Dermis blood vessel endothelial cell (primary cell): Measurements from ENCODE around the gene CYP27A1. TPM values are rescaled to one million over a fixed set of nuclear protein-coding genes. Genes with fewer than 3 reads are reported as not detected.

Source experiments
- DNase-seq: peaks from one replicate; pipeline ENCODE4 v3.0.0; 2010
- total RNA-seq: library from RNA; depleted of rRNA; stranded (reverse); fragments of >200 nt; gene quantifications from 2 replicates; pipeline ENCODE4 v1.2.3, GENCODE V29; 2014

The CYP27A1 gene
- total RNA-seq, 1 donor from 2014 or later: 12.8 TPM

- no peak for DNase-seq
These were observed 5.5 kb upstream of the CYP27A1 start for GRCh38 chr2:218776488-218776887.

GRCh38 chr2:218777276-218777990 is 4.5 kb upstream of the CYP27A1 start:
- DNase-seq: no peak

GRCh38 chr2:218780046-218780445 is 1.9 kb upstream of the CYP27A1 start:
- no peak for DNase-seq

GRCh38 chr2:218780851-218781690 is 876 bp upstream of the CYP27A1 start:
- DNase-seq: no peak

- DNase-seq: no peak
These were observed 539 bp downstream of the CYP27A1 start for GRCh38 chr2:218782528-218782844.

GRCh38 chr2:218783688-218784087 is 1.7 kb downstream of the CYP27A1 start:
- no peak for DNase-seq

- DNase-seq: no peak
These were observed 3.2 kb downstream of the CYP27A1 start for GRCh38 chr2:218785103-218785502.

GRCh38 chr2:218786133-218786532 is 4.2 kb downstream of the CYP27A1 start:
- no peak for DNase-seq

GRCh38 chr2:218788529-218789255 is 6.7 kb downstream of the CYP27A1 start:
- DNase-seq: no peak

- DNase-seq: no peak
These were observed 10.5 kb downstream of the CYP27A1 start for GRCh38 chr2:218792433-218792832.

GRCh38 chr2:218796691-218797090 is 14.7 kb downstream of the CYP27A1 start:
- DNase-seq: no peak

- no peak for DNase-seq
These were observed 17.0 kb downstream of the CYP27A1 start for GRCh38 chr2:218798767-218799504.

GRCh38 chr2:218799990-218800389 is 18.0 kb downstream of the CYP27A1 start:
- no peak for DNase-seq

- no peak for DNase-seq
These were observed 20.5 kb downstream of the CYP27A1 start for GRCh38 chr2:218802386-218802994.

- DNase-seq: no peak
These were observed 22.9 kb downstream of the CYP27A1 start for GRCh38 chr2:218804817-218805216.

GRCh38 chr2:218805627-218806026 is 23.7 kb downstream of the CYP27A1 start:
- peak; percentile 16 for DNase-seq

GRCh38 chr2:218806346-218806978 is 24.5 kb downstream of the CYP27A1 start:
- no peak for DNase-seq

- no peak for DNase-seq
These were observed 25.7 kb downstream of the CYP27A1 start for GRCh38 chr2:218807626-218808025.

GRCh38 chr2:218809515-218809914 is 27.6 kb downstream of the CYP27A1 start:
- no peak for DNase-seq

- no peak for DNase-seq
These were observed 28.3 kb downstream of the CYP27A1 start for GRCh38 chr2:218810256-218810655.

GRCh38 chr2:218811382-218811781 is 29.4 kb downstream of the CYP27A1 start:
- DNase-seq: no peak
